ENCODE results near the gene OSBPL9.

OSBPL9 gene

GRCh38 chr1:51569284-51570062, 47.4 kb upstream of the OSBPL9 start (continued):
- TF ChIP-seq ZNF639 (tag by site-specific recombination; IDR thresholded peaks at IDR 0.05) (peak; percentile 64), PRDM1 (tag by site-specific recombination; IDR thresholded peaks at IDR 0.05) (peak; percentile 54; the same call in 1 of the 2 replicates), PRDM6 (tag by site-specific recombination; IDR thresholded peaks at IDR 0.05) (peak; percentile 57), ZNF514 (tag by site-specific recombination; IDR thresholded peaks at IDR 0.05) (no peak), FEZF1 (tag by site-specific recombination; IDR thresholded peaks at IDR 0.05) (no peak), HIC1 (tag by site-specific recombination; IDR thresholded peaks at IDR 0.05) (0 out of 2 replicates have a peak, but pooled peaks have one; percentile 30), ZNF645 (tag by site-specific recombination; IDR thresholded peaks at IDR 0.05) (no peak), ZNF600 (tag by site-specific recombination; IDR thresholded peaks at IDR 0.05) (peak; percentile 87), ZNF660 (tag by site-specific recombination; IDR thresholded peaks at IDR 0.05) (peak; percentile 81), ZEB2 (tag by site-specific recombination; IDR thresholded peaks at IDR 0.05) (peak; percentile 57; the same call in 1 of the 2 replicates), ZNF433 (tag by site-specific recombination; IDR thresholded peaks at IDR 0.05; ENCODE audit: low read depth) (no peak), KLF10 (tag by site-specific recombination; IDR thresholded peaks at IDR 0.05) (0 out of 2 replicates have a peak, but pooled peaks have one; percentile 22), ZNF747 (tag by site-specific recombination; IDR thresholded peaks at IDR 0.05) (no peak), REST (tag by site-specific recombination; IDR thresholded peaks at IDR 0.05) (no peak), SP7 (tag by site-specific recombination; IDR thresholded peaks at IDR 0.05) (peak; percentile 80), ZNF404 (tag by site-specific recombination; IDR thresholded peaks at IDR 0.05) (no peak), TSHZ1 (tag by site-specific recombination; IDR thresholded peaks at IDR 0.05; ENCODE audit: borderline replicate concordance) (peak; percentile 26; the same call in 1 of the 2 replicates), YY2 (tag by site-specific recombination; IDR thresholded peaks at IDR 0.05) (no peak), ZBTB20 (tag by site-specific recombination; IDR thresholded peaks at IDR 0.05) (peak; percentile 67), ZNF416 (tag by site-specific recombination; IDR thresholded peaks at IDR 0.05) (no peak), SCRT1 (tag by site-specific recombination; IDR thresholded peaks at IDR 0.05; ENCODE audit: borderline replicate concordance) (no peak), ZNF792 (tag by site-specific recombination; IDR thresholded peaks at IDR 0.05) (no peak), ZNF184 (tag by site-specific recombination; IDR thresholded peaks at IDR 0.05) (no peak), BCL11A (tag by site-specific recombination; IDR thresholded peaks at IDR 0.05; ENCODE audit: low read depth) (no peak), ZNF654 (tag by site-specific recombination; IDR thresholded peaks at IDR 0.05; ENCODE audit: low read depth) (peak; percentile 28), MZF1 (tag by site-specific recombination; IDR thresholded peaks at IDR 0.05; ENCODE audit: borderline replicate concordance) (no peak)

Data from HEK293 (cell line).